Esophagus muscularis mucosa (tissue), 4 donors: ENCODE measurements around the gene HAUS1.

Experiments used
- CTCF ChIP-seq, 3 experiments: fragments of 200-600 bp in 2 of 3; fragments of 450-650 bp in 1 of 3; sonication (generic) in 2 of 3; IDR thresholded peaks; one replicate each; pipeline ENCODE4 v1.5.1; 2017 to 2019; ENCODE audit warnings: antibody characterized with exemption in 3 of 3, mild to moderate bottlenecking in 2 of 3, moderate library complexity in 1 of 3
- EP300 ChIP-seq: sonication (generic); formaldehyde crosslinking; IDR thresholded peaks from one replicate; pipeline ENCODE4 v1.6.1; 2017; ENCODE audit warnings: antibody characterized with exemption
- POLR2A ChIP-seq: fragments of 450-650 bp; IDR thresholded peaks from one replicate; pipeline ENCODE4 v1.6.1; 2017; ENCODE audit warnings: antibody characterized with exemption, moderate library complexity, mild to moderate bottlenecking, low read depth
- POLR2AphosphoS5 ChIP-seq, 2 donors: sonication (generic); formaldehyde crosslinking; IDR thresholded peaks; one replicate each; pipeline ENCODE4 v1.6.1; 2017; ENCODE audit warnings: antibody characterized with exemption in 2 of 2

- TF ChIP-seq CTCF (IDR thresholded peaks at IDR 0.05) = no peak
- TF ChIP-seq POLR2AphosphoS5 (IDR thresholded peaks at IDR 0.05) = no peak
- TF ChIP-seq POLR2A = no peak
- TF ChIP-seq EP300 = no peak
These were observed 34.7 kb upstream of the HAUS1 start for GRCh38 chr18:46069524-46069923.
